ENCODE measurements around the gene FXYD4.
A peak's percentile ranks its signal among the peaks of the same experiment; 100 is the strongest.

Gene FXYD4

DNA sequence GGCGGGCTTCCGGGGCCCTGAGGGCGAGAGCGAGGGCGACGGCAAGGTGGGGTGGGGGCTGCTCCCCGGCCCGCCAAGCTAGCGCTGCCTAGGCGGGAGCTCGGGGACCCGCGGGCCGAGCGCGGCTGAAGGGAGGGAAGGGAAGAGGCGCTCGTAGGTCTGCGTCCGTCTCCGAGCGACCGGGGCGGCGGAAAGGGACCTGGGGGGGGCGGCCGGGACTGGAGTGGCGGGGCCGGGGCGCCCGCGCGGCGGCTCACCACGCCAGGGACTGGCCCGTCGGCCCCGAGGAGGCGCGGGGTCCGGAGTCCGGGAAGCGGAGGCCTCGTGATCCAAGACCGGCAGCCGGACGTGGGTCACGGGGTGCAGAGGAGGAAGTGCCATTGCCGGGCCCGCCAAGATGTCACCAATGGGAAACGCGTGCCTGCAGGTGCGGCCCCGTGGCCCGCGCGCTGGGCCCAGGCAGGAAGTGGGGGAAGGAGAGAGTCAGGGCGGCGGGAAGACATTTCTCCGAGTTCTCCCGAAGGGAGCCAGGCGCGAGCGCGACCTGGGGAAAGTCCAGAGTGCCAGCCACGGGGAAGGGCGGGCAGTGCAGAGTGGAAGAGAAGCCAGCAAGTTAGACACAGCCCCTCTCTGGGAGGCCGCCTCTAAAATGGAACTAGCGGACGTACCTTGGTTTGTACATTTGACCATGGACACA lies 25.6 kb downstream of the FXYD4 start:
- DNase-seq: peak; percentile 69

DNA sequence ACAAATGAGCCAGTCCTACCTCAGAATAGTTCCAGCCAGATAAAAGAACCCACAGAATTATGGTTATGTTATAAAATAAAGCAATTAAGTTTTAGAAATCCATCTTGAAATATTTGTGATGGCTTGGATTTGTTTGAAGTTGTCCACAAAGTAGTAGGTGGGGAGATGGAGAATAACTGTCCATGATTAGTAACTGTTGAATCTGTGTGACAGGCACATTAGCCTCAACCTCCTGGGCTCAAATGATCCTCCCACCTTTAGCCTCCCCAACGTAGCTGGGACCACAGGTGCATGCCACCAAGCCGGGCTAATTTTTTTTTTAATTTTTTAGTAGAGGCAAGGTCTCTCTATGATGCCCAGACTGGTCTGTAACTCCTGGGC lies 27.5 kb downstream of the FXYD4 start:
- no peak for DNase-seq

DNA sequence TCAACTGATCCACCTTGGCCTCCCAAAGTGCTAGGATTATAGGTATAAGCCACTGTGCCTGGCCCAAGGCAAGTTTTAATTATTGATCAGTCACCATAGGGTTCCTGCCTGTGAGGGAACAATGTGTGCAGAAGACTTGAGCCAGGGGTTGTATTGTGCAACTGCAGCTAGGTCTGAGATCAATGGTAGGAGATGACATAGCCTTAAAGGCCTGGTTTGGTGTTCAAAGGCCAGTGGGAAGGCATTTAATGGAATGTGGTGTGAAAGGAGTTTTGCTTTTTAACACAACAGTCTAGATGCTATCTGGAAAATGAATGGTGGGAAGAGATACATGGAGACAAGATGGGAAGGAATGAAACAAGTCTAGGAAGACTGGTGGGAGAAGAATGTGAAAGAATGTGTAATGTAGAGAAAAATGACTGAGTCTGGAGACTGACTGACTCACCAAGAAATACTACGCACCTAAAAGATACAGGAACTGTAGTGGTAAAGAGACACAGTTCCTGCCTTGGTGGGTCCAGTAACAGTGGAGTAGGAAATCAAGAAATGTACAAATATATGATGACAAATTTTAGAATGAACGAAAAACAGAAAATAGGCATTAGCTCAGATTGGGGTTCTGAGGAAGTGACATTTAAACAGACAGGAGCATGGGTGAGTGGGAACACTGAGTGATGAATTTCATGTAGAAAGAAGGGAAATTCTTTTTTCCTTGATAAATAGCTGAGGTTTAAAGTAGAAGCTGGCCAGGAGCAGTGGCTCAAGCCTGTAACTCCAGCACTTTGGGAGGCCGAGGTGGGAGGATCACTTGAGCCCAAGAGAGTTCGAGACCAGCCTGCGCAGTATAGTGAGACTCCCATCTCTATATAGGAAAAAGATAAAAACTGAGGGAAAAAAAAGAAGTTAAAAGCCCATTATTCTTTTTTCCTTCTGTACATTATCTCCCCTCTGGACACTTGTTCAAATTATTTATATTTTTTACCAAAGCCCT lies 28.2 kb downstream of the FXYD4 start:
- no peak for DNase-seq

DNA sequence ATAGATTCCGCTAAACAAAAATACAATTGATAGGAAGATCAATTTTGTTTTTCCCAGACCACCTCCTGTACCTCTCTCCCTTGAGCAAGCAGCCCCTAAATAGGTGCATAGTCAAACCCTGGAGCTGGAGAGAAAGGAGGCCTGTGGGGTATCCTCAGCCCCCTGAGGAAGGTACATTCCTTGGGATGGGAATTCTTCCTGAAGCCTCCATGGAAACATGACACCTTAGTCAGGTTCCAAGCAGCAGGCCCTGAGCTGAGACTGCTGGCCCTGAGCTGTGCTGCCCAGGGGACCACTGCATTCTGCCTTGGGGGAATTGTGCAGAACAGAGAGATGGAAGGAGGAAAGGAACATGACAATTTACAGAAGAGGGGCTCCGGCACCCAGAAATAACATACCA lies 30.2 kb downstream of the FXYD4 start:
- no peak for DNase-seq

DNA sequence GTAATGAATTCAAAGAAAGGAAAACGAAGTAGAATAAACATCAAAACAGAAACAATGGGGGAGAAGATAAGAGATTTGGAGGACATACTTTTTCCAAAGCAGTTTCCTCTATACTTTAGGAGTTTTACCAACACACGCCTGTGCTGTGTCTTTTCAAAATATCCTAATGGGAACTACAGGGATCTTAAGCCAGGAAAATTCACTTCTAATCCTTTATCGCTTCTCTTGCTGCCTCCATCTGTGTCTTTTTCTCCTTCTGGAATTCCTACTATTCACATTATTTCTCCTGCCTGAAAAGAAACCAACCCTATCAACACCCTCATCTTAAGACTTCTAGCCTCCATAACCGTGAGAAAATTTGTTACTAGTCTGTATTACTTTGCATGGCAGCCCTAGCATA lies 30.7 kb downstream of the FXYD4 start:
- DNase-seq: no peak

DNA sequence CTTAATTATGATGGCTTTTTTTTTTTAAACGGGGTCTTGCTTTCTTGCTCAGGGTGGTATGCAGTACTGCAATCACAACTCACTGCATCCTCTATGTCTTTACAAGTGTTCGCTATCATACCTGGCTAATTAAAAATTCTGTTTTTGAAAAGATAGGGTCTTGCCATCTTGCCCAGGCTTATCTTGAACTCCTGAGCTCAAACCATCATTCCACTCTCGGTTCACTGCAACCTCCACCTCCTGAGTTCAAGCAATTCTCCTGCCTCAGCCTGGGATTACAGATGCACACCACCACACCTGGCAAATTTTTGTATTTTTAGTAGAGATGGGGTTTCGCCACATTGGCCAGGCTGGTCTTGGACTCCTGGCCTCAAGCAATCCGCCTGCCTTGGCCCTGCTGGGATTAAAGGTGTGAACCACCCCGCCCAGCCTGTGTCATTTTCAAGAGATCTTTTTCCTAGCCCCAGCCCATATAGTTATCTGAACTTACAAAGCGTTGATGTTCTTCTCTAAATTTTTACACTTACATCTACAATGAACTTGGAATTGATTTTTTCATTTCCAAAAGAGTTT lies 31.5 kb downstream of the FXYD4 start:
- no peak for DNase-seq

DNA sequence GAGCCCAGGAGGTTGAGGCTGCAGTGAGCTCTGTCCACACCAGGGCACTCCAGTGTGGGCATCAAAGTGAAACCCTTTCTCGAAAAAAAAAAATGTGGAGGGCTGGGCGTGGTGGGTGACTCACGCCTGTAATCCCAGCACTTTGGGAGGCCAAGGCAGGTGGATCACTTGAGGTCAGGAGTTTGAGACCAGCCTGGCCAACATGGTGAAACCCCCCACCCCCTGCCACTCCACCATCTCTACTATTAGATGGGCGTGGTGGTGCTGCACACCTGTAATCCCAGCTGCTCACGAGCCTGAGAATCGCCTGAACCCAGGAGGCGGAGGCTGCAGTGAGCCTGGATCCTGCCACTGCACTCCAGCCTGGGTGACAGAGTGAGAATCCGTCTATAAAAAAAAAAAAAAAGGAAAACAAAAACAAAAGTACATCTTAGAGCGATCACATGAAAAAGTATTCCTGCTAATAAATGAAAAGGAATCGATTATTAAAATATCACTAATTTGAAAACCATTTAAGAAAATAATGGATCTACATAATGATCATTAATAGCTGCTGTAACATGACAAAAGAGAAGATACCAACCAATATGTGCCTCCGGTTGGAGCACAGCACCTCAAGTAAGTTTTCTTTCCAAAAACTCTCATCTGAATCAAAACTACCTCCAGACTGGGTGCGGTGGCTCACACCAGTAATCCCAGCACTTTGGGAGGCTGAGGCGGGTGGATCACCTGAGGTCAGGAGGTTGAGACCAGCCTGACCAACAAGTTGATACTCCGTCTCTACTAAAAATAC lies 32.7 kb downstream of the FXYD4 start:
- no peak for DNase-seq

DNA sequence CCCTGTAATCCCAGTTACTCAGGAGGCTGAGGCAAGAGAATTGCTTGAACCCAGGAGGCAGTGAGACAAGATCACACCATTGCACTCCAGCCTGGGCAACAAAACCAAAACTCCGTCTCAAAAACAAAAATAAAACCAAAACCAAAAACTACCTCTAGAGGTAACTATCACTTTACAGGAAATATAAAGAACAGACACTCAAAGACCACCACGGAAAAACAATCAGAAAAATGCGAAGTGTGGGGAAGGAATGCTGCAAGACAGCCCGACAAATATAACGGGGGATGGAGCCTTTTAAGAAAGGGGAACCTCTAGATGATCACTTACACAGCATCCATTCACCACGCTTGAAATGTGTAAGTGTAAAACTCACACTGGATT lies 33.3 kb downstream of the FXYD4 start:
- no peak for DNase-seq

DNA sequence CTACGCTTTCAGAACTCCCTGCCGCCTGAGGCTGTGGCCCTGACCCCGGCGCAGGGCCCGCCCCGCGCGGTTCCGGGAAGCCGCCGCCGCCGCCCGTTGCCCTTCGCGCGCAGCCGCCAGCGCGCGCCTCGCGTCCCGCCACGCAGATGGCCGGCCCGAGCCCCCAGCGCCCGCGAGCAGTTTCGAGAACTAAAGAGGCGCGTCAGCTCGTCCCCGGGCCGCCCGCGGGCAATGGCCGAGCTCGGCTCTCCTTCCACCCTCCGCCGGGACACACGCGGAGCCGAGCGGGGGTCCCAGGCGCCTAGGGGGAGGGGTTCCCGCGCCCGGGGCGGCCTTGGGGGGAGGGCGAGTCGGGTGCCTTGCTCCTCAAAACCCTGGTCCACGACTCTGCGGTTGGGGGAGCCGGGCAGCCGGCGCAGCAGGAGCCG lies 35.7 kb downstream of the FXYD4 start:
- DNase-seq: peak; percentile 6

DNA sequence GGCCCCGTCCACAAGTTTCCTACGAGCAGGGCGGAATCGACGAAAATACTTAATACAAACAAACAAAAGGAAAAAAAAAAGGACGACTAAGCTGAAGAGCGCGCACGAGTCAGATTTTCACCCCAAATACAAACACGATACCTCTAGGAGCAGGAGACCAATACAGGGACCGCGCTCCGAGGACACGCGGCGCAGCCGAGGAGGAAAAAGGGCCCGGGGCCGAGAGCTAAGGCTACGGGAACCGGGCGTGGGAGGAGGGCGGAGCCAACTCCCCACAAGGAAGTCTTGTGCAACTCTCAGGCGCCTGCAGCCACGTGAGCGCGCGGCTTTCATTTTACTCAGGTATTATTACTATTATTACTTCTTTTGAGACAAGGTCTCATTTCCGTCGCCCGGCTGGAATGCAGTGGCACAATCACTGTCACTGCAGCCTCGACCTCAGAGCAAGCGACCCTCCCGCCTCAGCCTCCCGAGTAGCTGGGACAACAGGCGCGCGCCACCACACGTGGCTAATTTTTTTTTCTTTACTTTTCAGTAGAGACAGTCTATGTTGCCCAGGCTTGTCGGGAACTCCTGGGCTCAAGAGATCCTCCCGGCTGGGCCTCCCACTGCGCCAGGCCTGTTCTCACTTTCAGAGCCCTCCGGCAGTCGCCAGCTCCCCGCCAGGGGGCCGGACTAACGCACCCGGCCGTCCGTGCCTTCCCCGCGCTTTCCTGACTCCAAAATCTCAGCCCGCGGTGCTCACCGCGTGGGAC lies 36.3 kb downstream of the FXYD4 start:
- DNase-seq: peak; percentile 64

DNA sequence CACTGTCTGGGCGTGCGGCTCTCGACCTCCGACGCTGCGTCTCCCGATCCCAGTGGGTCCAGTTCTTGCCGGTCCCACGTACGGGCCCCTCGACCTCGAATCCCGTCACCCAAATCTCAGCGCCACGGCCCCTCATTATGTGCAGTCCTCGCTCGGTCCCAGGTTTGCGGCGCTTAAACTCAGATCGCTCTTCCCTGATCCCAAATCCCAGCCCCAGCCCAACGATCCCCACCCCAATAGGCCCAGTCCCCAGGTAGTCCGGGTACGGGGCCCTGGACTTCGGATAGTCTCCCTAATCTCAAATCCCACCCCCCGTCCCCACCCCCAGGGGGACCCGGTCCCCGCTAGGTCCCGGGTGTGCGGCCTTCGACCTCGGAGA lies 36.9 kb downstream of the FXYD4 start:
- no peak for DNase-seq

DNA sequence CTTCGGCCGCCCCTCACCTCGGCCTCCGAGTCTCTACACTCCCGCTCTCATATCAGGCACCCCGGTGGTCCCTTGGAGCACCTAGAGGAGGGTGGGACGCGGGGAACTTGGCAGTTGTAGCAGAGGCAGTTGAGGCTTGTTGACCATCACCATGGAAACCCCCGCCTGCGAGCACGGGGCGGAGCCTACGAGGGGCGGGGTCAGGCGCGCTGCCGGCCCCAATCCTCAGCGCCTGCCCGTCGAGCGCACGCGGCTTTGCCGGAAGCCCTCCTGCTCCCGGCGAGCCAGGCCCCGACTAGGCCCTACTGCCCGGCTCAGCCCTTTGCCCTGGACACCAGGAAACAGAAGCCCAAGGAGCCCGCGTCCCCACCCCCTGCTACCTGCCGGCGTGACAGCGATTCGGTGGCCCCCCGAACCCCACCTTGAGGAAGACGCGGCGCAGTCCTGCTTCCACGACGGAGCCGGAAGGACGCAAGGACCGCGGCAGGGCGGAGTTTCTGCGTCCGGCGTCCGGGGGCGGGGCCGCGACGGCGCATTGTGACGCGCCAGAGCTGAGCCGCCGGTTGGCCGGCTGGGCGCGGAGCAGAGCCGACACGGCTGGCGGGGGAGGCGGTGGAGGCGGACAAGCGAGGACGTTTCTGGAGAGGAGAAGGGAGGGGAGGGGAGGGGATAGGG lies 37.4 kb downstream of the FXYD4 start, which contains the start of gene HNRNPF:
Gene HNRNPF, minus strand, starts transcription at position 477 of the 675 bp plus-strand sequence. CDS start 21,302 bp downstream, outside the sequence.
- DNase-seq: peak; percentile 87

DNA sequence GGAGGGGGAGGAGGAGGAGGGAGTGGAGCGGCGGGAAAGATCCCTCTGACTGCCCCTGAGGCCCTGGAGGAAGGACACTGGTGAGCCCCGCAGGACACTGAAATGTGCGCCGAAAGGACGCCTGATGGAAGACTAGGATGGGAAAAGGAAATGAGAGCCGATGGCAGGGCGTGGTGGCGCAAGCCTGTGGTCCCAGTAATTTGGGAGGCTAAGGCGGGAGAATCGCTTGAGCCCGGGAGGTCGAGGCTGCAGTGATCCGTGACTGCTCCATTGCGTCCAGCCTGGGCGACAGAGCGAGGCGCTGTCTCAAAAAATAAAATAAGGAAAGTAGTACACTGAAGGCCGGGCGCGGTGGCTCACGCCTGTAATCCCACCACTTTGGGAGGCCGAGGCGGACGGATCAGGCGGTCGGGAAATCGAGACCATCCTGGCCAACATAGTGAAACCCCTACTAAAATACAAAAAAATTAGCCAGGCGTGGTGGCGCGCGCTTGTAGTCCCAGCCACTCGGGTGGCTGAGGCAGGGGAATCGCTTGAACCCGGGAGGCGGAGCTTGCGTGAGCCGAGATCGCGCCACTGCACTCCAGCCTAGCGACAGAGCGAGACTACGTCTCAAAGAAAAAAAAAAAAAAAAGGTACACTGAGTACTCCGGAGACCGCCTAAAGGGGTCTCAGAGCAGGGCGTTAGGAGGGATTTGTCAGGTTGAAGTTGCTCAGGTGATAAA lies 38.1 kb downstream of the FXYD4 start:
- DNase-seq: peak; percentile 31

DNA sequence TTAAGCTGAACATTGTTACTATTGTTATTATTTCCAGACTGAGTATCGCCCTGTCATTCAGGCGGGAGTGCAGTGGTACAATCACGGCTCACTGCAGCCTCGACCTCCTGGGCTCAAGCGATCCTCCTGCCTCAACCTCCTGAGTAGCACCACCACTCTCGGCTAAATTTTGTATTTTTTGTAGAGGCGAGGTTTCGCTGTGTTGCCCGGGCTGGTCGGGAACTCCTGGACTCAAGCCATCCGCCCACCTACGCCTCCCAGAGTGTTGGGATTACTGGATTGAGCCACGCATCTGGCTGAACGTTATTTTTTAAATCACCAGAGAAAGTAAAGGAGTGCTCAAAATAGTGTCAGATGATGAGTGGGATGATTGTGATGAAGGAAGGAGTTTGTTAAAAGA lies 38.9 kb downstream of the FXYD4 start:
- no peak for DNase-seq

DNA sequence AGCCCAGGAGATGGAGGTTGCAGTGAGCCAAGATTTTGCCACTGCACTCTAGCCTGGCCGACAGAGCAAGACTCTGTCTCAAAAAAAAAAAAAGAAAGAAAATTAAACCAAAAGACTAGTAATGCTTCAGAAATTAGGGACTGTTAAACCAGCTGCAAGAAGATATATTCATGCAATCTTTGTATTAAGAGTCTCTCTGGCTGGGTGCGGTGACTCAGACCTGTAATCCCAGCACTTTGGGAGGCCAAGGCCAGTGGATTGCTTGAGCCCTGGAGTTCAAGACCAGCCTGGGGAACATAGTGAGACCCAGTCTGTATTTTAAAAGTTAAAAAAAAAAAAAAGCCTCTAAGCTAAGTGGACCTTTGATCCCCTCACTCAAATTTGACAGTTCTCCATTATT lies 40.1 kb downstream of the FXYD4 start:
- DNase-seq: no peak

DNA sequence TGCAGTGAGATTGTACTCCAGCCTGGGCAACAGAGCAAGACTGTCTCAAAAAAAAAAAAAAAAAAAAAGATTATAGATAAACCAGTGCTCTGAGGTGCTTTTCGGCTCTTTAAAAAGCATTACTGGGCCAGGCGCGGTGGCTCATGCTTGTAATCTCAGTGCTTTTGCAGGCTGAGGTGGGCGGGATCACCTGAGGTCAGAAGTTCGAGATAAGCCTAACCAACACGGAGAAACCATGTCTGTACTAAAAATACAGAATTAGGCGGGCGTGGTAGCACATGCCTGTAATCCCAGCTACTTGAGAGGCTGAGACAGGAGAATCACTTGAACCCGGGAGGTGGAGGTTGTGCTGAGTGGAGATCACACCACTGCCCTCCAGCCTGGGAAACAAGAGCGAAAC lies 44.1 kb downstream of the FXYD4 start:
- DNase-seq: no peak

DNA sequence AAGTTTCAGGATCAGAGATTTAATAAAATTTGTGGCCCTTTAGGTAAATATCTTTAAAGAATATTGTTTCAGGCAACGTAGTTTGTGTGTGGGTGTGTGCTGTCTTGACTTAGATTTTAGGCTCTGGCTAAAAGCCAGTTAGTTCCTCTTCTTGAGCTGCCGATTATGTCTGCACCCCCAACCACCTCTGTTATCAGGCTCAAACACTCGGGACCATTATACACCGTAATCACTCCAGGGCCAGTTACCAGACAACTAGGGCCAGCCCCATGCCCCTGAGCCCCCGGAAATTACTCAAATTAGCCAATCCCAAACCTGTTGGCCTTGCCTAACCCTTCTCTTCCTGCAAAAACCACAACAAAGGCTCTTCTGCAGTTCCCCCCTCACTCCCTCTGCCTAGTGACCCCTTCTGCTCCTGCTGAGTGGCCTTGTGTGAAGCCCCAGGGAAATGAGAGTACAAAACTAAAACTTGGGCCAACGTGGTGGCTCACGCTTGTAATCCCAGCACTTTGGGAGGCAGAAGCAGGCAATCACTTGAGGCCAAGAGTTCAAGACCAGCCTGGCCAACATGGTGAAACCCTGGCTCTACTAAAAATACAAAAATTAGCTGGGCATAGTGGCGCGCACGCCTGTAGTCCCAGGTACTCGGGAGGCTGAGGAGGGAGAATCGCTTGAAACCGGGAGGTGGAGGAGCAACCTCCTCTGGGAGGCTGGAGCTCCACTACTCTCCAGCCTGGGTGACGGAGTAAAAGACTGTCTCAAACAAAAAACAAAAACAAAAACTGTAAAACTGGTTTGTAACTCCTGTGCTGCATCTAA lies 46.7 kb downstream of the FXYD4 start:
- no peak for DNase-seq

DNA sequence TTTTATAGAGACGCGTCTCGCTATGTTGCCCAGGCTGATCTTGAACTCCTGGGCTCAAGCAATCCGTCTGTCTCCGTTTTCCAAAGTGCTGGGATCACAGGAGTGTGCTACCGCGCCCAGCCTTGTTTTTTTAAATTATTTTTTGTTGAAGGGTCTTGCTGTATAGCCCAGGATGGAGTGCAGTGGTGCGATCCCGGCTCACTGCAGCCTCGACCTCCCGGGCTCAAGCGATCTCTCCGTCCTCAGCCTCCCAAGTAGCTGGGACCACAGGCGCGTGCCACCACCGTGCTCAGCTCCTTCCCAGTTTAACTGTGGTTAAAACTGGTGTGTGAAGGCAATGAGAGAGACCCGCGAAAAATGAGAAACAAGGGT lies 48.5 kb downstream of the FXYD4 start:
- no peak for DNase-seq

DNA sequence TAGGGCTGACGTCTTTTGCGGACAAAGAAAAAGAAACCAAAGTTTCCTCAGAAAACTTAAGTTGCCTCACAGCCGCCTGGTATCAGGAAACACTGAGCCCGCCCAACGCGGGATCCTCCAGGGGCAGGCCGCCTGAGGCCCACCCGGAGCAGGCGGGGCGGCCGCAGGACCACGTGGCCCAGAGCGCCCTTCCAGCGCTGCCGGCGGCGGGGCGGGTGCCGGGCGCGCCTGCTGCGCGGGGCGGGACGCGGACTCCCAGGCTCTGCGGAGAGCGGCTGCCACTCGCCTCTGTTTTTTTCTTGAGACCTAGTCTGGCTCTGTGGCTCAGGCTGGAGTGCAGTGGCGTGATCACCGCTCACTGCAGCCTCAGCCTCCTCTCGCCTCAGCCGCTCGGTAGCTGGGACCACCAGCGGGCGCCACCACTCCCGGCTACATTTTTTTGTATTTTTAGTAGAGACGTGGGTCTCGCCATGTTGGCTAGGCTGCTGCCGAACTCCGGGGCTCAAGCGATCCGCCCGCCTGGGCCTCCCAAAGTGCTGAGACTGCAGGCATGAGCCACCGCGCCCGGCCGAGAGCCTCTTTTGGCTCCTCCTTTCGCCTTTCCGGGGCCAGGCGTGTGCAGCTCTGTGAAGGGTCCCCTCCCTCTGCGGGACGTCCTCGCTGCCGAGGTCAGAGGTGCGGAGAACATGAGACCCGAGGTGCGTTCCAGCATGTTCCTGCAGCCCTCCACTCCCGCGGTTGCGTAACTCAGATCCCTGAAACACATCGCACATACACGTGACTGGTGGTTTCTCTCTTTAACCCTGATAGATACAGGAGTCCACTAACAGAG lies 49.1 kb downstream of the FXYD4 start:
- peak; percentile 53 for DNase-seq

Data from NCI-H1092 treated with DMSO at 0.1 percent for 48 hours (cell line).